GM21825 (cell line): ENCODE data around the gene GLI3.

Experiments
- ATAC-seq: cut with Tn5 transposase; IDR thresholded peaks from one replicate; pipeline ENCODE4 v1.9.1; 2021; ENCODE audit warnings: mild to moderate bottlenecking, moderate library complexity; ENCODE audit not compliant: unreplicated experiment

GLI3 gene

GRCh38 chr7:42049761-42050160 is 187.2 kb downstream of the GLI3 start:
- ATAC-seq, result no peak

- ATAC-seq, result no peak
Measured at GRCh38 chr7:42046483-42046882, 190.5 kb downstream of the GLI3 start.

GRCh38 chr7:42045961-42046360 is 191.0 kb downstream of the GLI3 start:
- ATAC-seq, result no peak

GRCh38 chr7:42039921-42040320 is 197.1 kb downstream of the GLI3 start:
- no peak for ATAC-seq

- no peak for ATAC-seq
Measured at GRCh38 chr7:42035210-42035609, 201.8 kb downstream of the GLI3 start.

- no peak for ATAC-seq
Measured at GRCh38 chr7:42033480-42033879, 203.5 kb downstream of the GLI3 start.

- ATAC-seq, result no peak
Measured at GRCh38 chr7:42029405-42029804, 207.6 kb downstream of the GLI3 start.

- no peak for ATAC-seq
Measured at GRCh38 chr7:42027521-42027920, 209.5 kb downstream of the GLI3 start.

- no peak for ATAC-seq
Measured at GRCh38 chr7:42026622-42027197, 210.3 kb downstream of the GLI3 start.

- ATAC-seq, result no peak
Measured at GRCh38 chr7:42025635-42026375, 211.2 kb downstream of the GLI3 start.

GRCh38 chr7:42024537-42024936 is 212.5 kb downstream of the GLI3 start:
- ATAC-seq, result no peak

- no peak for ATAC-seq
Measured at GRCh38 chr7:42023262-42023661, 213.7 kb downstream of the GLI3 start.

GRCh38 chr7:42022791-42023190 is 214.2 kb downstream of the GLI3 start:
- ATAC-seq, result no peak

- no peak for ATAC-seq
Measured at GRCh38 chr7:42022056-42022455, 215.0 kb downstream of the GLI3 start.

- no peak for ATAC-seq
Measured at GRCh38 chr7:42021631-42022030, 215.4 kb downstream of the GLI3 start.

GRCh38 chr7:42020061-42020460 is 216.9 kb downstream of the GLI3 start:
- ATAC-seq, result no peak

- no peak for ATAC-seq
Measured at GRCh38 chr7:42017349-42017986, 219.5 kb downstream of the GLI3 start.

- no peak for ATAC-seq
Measured at GRCh38 chr7:42016517-42016916, 220.5 kb downstream of the GLI3 start.

GRCh38 chr7:42014625-42015618 is 222.1 kb downstream of the GLI3 start:
- ATAC-seq, result no peak

- no peak for ATAC-seq
Measured at GRCh38 chr7:42012786-42013360, 224.1 kb downstream of the GLI3 start.

GRCh38 chr7:42012313-42012712 is 224.7 kb downstream of the GLI3 start:
- ATAC-seq, result no peak
